Gastrocnemius medialis (tissue), 4 donors: ENCODE results near the gene LAMTOR1.

Experiments used
- POLR2A ChIP-seq, 2 donors: fragments of 450-650 bp; IDR thresholded peaks; one replicate each; pipeline ENCODE4 v1.6.1; 2017; ENCODE audit warnings: antibody characterized with exemption in 2 of 2, mild to moderate bottlenecking in 2 of 2, moderate library complexity in 2 of 2
- TF ChIP-seq, protein P1 (sequence below), 5 experiments: fragments of 450-650 bp in 3 of 5; fragments of 200-600 bp in 2 of 5; sonication (generic) in 2 of 5; IDR thresholded peaks in 4 of 5; conservative IDR thresholded peaks in 1 of 5; 1 replicate in 4 of 5; 2 replicates in 1 of 5; pipeline ENCODE4 v1.5.1; 2016 to 2019; ENCODE audit warnings: antibody characterized with exemption in 5 of 5, mild to moderate bottlenecking in 3 of 5, moderate library complexity in 3 of 5

DNA sequence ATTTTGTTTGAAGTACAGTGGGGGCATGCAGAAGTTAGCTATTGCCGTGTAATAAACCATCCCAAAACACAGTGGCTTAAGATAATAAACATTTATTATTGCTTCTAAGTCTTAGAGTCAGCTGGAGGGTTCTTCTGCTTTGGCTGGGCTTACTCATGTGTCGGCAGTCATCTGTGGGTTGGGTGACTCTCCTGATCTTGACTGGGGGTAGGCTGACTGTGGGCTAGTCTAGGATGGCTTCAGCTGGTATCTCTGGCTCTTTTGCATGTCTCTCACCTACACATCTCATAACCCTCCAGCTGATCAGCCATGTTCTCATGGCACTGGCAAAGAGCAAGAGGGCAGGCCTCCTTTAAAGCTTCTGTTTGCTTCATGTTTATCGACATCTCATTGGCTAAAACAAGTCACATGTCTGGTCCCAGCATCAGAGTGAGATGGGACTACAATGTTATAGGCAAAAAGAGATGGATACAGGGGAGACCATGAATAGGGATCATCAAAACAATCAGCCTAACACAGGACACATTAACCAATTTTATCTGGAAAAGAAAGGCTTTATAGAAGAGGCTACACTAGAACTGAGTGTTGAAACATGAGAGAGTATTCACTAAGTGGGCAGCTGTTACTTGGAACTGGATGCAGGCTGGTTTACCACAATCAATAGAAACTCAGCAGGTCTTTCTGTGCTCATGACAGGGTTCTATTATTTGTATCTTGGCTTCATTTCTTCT lies 17.3 kb downstream of the LAMTOR1 start:
- TF ChIP-seq, protein P1, sequence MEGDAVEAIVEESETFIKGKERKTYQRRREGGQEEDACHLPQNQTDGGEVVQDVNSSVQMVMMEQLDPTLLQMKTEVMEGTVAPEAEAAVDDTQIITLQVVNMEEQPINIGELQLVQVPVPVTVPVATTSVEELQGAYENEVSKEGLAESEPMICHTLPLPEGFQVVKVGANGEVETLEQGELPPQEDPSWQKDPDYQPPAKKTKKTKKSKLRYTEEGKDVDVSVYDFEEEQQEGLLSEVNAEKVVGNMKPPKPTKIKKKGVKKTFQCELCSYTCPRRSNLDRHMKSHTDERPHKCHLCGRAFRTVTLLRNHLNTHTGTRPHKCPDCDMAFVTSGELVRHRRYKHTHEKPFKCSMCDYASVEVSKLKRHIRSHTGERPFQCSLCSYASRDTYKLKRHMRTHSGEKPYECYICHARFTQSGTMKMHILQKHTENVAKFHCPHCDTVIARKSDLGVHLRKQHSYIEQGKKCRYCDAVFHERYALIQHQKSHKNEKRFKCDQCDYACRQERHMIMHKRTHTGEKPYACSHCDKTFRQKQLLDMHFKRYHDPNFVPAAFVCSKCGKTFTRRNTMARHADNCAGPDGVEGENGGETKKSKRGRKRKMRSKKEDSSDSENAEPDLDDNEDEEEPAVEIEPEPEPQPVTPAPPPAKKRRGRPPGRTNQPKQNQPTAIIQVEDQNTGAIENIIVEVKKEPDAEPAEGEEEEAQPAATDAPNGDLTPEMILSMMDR (IDR thresholded peaks at IDR 0.05 in 4 of 5, conservative IDR thresholded peaks at IDR 0.05 in 1 of 5) = no peak
- TF ChIP-seq POLR2A (IDR thresholded peaks at IDR 0.05) = no peak
